ENCODE data around the gene CLDN20. TPM values are rescaled to one million over a fixed set of nuclear protein-coding genes. Genes with fewer than 3 reads are reported as not detected.
"Not testable (repeated sequence)": the region's sequence is repeated elsewhere in the genome, so short reads cannot be mapped to it uniquely, and the experiment has no call there.

Gene CLDN20, protein sequence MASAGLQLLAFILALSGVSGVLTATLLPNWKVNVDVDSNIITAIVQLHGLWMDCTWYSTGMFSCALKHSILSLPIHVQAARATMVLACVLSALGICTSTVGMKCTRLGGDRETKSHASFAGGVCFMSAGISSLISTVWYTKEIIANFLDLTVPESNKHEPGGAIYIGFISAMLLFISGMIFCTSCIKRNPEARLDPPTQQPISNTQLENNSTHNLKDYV
- polyA plus RNA-seq (ENCODE audit: insufficient read length in 12 of 12) = 1 to 10 TPM in 4 of 12 donors, under 1 TPM in 6, not detected in 2; 0.09 to 1.5 (median 0.68) TPM
- long read RNA-seq, donor 1 = 0 reads
- long read RNA-seq, donor 2 = 0 reads
- long read RNA-seq, donor 3 = 0 reads
- long read RNA-seq, donor 4 = 0 reads
- long read RNA-seq, donor 5 = 0 reads
- long read RNA-seq, donor 6 = 0 reads
- long read RNA-seq, donor 7 = 0 reads
- long read RNA-seq, donor 8 = 0 reads
- long read RNA-seq, donor 9 = 0 reads
- long read RNA-seq, donor 10 = 0 reads
- long read RNA-seq, donor 11 = 0 reads

DNA sequence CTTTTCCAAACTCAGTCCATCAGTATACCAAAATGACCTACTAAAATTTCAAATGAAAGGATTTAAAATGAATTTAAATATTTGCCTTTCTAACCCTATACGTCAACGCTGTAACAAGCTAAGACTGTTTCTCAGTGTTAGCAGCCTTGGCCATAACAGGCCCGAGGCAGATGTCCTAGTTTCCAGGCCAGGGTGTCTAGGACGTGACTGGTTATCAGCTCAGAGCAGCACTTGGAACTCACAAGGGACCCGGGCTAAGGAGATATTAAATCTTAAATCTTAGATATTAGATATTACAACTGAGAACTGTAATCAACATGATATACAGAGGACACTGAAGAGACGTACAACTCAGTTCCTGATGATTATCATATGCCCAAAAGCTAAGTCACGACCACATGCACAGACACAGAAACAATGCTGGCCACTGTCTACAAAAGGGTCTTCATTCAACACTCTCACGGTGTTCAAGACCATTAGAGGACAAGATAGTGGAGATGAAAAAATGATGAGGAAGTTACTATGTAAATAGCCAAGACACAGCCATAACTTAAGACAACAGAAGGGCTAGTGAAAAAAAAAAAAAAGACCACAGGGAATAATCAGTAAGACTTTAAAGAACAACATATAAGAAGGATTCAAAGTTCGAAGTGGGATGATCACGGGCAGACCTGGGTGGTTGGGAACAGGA, at the start of gene CLDN20:
Gene CLDN20, plus strand, starts transcription at position 641 of the 691 bp plus-strand sequence. CDS start 11,707 bp downstream, outside the sequence.
- DNase-seq = no peak

DNA sequence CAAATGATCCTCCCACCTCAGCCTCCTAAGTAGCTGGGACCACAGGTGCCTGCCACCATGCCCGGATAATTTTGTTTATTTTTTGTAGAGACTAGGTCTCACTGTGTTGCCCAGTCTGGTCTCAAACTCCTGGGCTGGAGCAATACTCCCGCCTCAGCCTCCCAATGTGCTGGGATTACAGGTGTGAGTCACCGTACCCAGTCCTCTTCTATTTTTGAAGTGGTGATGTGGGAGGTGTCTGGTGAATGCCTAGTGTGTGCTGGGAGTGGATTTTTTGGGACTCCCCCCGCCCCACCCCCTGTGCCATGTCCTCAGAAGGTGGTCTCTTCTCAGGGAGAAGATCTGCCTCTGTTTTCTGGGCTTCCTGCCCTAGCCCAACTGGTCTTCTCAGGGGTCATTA, 47.9 kb upstream of the CLDN20 start:
- DNase-seq = no peak

DNA sequence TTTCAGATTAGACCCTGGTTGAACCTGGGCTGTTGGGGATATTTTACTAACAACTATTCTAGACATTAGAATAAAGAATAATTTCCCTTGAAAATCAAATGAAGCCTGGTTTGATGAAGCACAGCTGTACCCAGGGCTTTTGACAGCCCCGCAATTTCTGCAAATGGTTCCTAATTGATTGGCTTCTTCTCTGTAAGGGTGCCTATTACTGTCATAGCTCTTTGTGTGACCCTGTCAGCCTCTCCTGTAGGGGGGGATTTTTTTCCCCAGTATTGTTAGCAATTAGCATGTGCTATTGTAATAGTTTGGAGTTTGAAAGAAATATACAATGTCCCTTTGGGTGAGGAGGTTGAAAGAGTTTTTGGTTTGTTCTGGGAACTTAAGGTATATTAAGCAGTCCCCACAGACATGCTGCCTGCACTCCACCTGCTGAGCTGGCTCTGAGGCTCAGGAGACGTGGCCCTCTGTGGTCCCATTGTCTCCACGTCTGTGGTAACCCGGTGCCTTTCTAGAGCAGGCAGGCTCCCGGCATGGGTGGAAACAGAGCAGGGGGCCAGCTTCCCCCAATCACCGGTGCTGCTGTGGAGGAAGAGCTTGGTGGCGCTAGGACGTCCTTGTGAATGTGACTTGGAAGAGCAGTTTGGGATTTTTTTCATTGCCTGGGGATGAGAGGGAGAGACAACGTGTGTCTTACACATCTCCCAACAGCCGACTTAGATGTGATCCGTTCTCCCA, 47.3 kb upstream of the CLDN20 start:
- no peak for DNase-seq

DNA sequence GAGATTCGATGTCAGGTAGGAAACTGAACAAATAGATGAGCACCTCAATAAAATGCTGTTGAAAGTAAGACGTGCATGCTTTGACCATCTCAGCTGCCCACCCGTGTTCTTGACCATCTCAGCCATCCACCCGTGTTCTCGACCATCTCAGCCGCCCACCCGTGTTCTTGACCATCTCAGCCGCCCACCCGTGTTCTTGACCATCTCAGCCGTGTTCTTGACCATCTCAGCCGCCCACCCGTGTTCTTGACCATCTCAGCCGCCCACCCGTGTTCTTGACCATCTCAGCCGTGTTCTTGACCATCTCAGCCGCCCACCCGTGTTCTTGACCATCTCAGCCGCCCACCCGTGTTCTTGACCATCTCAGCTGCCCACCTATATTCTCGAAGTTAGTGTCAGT, 45.1 kb upstream of the CLDN20 start:
- DNase-seq = not testable (repeated sequence)

DNA sequence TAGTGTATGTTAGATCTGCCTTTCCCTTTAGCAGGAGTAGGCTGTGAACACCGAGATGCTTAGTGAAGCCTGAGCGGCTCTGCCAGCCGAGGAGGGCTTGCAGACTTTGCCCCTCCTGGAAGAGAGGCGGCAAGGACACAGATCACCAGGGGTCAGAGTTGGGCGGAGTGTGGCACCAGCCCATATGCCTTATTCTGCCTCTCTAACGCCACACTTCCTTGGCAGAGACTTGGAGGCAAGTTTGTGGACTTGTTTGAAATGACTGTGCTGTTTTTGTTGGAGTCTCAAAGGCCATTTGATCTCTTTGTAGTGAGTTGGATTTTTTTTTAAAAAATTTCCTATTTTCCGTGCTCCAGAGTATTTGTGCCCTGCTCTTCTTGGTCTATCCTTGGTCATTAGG, 44.5 kb upstream of the CLDN20 start:
- no peak for DNase-seq

DNA sequence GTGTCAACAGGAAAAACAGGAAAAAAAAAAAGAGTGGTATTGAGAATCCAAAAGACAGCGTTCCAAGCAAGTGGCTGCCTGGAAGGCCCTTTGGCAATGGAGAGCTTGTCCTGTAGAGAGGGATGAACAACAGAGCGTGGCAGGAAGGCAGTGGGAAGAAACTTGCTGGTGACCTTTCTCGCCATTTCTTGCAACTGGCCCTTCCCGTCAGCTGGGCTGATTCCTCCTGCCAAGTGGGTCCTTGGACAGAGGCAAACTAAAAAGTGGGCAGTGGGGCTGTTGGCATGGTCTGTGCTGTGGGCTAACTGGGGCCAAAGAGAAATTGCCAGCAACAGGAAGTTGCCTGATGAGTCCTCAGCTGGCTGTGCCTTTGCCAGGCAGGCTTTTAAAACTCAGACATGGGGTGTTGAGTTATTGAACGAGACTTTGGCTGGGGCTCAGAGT, 43.9 kb upstream of the CLDN20 start:
- DNase-seq = no peak

DNA sequence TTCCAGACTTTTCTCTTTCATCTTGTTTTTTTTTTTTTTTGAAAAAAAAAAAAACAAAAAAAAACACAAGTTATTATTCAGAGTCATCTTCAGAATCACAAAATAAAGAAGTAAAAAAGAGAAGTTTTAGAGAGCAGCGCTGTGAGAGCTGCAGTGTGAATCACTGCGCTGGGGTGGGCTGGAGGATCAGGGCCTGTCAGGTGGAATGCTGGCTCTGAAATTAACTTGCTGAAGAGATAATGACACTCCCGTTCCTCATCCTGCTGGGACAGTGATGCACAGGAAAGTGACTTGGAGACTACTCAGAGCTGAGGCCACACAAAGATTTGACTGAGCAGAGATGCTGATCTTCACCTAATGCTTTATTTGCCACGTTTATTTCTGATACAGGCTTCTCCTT, 42.7 kb upstream of the CLDN20 start:
- no peak for DNase-seq

DNA sequence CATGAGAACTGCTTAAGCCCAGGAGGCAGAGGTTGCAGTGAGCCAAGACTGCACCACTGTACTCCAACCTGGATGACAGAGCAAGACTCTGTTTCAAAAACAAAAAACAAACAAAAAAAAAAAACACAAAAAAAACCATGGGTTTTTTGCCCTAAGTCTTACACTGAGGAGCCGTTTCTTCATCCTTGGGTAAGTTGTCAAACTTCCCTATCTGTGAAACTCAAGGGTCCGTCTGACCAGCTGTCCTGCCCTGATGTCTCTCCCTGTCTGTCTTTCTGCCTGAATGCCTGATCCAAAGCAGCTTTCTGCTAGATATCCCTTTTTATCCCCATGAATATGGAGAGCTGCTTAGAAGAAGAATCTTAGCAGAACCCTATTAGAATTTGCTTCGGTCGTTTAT, 41.3 kb upstream of the CLDN20 start:
- DNase-seq = no peak

DNA sequence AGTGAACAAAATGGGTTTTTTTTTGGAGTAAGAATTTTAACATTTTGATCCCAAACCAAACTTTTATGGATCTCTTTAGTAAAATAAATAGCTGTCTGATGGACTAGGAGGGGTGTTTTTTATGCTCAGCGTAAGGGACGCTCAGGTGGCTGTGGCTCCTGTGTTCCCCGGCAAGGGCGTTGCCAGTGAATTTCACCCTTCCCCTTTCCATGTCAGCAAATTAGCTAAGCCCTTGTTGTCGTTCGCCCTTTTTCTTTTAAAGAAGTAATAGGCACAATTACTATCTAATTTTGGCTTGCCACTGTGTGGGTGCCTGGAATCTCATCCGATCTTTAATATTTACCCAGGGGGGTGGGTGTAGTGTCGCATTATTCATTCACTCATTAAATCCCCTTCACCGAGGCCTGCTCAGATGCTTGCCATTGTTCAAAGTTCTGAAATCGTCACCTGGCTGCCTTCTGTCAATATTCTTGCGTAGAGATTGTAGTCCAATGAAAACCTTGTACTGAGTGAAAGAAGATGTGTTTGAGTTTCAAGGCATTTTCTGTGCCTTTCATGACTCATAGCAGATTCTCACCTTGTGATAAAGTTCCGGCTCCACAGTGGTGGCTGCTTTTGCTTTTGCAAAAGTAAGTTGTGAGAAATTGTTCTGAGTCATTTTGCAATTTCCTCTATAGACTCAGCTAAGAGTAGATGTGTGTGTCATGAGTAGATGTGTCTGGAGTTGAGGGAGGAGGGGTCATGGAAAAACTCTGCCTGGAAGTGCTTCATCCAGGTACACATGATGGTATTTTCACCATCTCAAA, 40.0 kb upstream of the CLDN20 start:
- no peak for DNase-seq

DNA sequence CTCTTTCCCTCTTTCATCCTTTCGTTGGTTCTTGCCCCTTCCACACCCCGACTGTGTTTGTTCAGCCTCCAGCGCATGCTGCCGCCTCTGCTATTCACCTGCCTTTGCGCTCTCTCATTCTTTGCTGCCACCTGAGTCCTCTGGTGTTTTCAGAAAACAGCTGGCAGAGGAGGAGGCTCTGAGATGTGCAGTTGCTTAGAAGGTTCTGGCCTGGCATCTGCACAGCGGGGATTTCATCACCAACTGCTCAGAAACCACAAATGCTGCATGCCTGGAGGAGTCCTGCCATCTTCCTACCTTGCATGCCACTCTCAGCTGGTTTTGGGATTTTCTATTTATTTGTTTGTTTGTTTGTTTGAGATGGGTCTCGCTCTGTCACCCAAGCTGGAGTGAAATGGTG, 39.2 kb upstream of the CLDN20 start:
- DNase-seq = no peak

DNA sequence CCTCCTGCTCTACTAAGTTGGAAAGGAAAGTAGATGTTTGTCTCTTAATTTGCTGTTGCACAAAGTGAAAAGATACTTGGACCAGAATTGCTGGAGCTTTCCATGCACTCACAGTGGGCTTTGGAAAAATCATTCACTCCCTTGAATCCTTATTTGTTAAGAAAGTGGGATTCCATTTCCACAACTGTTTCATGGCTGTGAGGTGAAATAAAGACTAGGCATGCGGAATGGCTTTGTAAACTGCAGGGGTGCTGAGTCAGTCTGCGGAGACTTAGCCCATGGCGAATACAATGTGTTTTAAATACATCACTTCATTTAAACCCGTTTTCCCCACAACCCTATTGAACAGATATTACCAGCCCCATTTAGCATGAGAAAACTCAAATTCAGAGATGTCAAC, 36.8 kb upstream of the CLDN20 start:
- DNase-seq = no peak

DNA sequence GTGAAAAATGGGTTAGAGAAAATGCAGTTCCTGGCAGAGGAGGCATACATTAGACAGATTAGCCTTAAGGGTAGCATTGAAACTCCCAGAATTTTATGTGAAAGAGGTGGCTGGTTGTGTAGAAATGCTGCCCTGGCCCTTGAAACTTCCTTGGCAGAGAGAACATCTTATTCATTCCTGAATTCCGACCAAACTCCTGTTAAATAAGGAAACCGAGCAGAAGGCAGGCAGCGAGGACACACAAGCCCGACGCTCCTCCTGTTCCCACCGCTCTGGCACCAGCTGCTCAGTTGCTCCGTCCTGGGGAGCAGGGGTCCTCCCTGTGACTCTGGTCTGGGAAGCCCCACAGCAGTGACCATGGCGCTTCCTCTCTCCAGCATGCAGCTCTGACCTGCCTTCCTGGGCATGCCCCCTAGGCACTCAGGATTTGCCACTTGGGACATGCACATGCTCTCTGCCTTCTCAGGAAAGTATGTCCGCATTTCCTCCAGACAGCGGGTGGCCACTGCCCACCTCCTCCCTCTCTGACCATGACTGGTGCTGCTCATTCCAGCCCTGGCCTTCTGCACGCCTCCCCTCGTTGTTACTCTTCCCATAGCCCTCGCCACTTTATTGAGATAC, 35.2 kb upstream of the CLDN20 start:
- DNase-seq = no peak

DNA sequence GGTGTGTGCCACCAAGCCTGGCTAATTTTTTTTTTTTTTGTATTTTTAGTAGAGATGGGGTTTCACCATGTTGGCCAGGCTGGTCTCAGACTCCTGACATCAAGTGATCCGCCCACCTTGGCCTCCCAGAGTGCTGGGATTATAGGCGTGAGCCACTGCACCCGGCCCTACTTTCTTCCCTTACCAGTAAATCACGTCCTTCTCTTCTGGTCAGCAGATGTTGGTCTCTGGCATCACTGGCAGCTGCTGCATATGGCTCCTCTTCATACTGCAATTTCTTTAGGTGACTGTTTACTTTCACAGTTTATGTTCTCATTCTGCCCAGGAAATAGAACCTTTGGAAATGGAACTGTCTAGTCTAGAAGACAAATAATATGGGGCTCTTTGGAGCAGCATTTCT, 32.8 kb upstream of the CLDN20 start:
- not testable (repeated sequence) for DNase-seq

DNA sequence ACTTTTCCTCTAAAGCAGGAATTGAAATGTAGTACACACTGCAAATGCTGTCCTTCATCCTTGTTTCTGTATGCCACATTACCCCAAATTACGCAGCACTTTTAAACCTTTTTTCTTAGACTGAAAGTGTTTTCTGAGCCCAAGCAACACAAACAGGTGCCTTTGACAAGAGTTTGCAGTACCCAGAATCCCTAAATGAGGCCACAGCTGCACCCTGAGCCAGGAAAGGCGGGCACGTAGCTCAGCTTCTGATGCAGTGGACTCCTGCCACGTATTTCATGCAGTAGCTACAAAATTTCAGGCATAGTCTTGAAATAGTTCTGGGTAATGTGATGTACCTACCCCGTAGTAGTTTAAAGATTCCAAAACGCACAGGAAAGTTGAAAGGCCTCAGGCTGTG, 31.0 kb upstream of the CLDN20 start:
- DNase-seq = no peak

DNA sequence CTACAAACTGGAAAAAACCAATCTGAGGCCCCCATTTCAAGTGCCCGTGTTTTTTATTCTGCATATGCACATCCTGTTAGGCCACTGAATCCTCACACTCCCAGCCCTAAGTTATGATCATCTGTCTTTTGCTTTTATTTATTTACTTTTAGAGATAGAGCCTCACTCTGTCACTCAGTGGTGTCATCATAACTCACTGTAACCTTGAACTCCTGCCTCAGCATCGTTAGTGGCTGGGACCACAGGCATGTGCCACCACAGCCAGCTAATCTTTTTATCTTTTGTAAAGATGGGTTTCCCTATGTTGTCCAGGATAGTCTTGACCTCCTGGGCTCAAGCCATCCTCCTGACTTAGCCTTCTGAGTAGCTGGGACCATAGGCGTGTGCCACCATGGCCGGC, 29.6 kb upstream of the CLDN20 start:
- no peak for DNase-seq

DNA sequence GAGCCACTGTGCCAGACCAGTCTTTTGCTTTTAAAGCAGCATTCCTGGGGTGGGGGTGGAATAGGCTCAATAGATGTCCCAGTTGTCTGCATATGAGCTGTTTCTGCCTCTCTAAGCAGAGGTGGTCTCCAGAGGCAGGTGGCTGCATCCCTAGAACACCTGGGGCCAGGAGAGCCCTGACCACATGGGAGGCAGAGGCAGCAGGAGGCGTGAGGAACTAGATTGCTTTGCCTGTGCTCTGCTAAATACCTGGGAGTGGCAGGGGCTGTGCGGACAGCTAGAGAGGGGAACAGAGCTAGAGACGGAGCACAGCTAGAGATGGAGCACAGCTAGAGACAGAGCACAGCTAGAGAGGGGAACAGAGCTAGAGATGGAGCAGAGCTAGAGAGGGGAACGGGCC, 29.1 kb upstream of the CLDN20 start:
- no peak for DNase-seq

DNA sequence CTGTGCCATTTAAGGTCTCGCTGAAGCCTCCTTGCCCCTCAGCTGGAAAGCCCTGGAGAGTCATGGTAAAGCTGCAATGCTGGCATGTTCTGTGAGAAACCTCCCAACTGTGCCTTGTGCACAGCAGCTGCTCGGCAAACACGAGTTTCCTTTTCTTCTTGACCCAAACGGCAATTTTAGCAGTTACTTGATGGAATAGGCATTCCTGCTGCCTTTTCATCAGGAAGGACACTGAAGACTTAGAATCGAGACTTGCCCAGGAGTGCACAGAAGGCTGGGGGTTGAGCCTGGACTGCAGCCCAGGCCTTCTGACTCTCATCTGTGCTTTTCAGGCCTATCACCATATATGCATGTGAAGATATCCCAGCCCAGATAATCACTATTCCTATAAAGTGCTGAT, 28.7 kb upstream of the CLDN20 start:
- DNase-seq = no peak

DNA sequence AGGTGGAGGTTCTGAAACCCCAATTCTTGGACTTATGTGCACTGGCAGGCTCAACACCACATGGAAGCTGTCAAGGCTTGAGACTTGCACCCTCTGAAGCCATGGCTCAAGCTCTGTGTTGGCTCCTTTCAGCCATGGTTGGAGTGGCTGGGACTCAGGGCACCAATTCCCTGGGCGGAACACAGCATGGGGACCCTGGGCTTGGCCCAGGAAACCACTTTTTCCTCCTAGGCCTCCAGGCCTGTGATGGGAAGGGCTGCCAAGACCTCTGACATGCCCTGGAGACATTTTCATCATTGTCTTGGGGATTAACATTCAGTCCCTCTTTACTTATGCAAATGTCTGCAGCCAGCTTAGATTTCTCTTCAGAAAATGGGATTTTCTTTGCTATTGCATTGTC, 26.2 kb upstream of the CLDN20 start:
- DNase-seq = no peak

DNA sequence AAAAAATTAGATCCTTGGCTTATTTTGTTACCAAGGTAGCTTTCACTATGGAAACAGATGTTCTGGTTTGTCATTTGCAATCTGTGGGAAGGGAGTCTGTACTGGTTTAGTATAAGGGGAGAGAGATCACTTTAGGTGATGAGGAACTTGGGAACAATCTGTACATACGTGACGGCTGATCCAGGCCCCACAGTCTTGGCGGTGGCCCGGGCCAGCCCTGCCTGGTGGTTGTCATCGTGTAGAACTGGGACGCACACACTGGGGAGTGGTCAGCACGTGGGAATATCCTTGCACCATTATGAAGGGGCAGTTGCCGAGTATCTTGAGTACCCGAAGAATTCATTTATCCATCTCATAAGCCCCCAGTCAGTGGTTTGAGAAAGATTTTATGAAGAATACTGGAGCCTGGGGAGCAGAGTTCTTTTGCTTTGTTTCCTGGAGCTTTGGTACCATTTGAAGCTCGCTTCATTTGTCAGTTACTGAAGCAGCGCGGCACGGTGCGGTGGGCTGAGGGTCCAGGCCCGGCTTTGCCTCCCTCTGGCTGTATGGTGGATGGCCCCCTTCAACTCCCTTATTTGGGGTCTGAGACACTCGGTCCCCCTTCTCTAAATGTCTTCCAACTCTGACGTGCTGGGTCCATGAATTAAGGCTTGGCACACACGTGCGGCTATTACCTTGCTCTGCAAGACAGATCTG, 22.8 kb upstream of the CLDN20 start:
- no peak for DNase-seq

DNA sequence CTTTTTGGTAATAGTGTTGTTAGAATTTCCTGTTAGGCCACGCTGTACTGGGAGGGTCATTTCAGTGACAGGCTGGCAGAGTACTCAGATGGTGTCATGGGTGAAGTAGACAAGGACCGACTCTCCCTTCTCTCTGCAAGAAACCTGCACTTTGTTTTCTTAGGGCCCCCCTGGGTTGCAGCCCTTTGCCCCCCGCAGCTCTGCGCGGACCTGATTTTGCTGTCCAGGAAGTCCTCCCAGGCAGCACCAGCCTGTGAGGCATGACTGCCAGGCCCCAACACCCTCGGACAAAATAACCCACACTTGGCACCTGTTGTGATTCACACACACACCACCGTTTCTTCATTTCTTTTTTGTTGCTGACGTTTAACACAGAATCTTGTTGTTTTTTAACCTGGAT, 21.8 kb upstream of the CLDN20 start:
- DNase-seq = no peak

DNA sequence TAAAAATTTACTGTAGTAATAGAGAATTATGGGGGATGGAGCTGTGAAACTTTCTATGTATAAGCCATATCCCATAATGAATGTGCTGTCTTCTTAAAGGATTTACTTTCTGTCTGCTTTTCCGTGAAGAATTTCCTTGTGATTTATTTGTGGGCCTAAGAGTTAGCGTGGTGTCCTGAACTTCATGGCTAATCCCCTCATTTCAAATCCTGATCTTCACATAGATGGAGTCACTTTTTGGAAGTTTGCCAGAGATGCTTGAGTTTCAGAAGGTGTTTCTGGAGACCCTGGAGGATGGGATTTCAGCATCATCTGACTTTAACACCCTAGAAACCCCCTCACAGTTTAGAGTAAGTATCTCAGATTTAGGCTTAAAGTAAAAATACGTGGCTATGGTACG, 19.4 kb upstream of the CLDN20 start:
- no peak for DNase-seq

Measured in muscle of arm (tissue), 14 donors.